GM12875 (cell line): ENCODE data around the gene HS3ST3A1.

Experiments used
- H3K4me3 ChIP-seq: one replicate; pipeline ENCODE4 v1.5.1; 2011; ENCODE audit warnings: low read depth, low read length, control low read depth
- CTCF ChIP-seq: IDR thresholded peaks from 2 replicates; pipeline ENCODE4 v1.5.1; 2011; ENCODE audit warnings: low read depth, mild to moderate bottlenecking, control low read depth, inconsistent platforms, low read length, moderate library complexity, borderline replicate concordance; ENCODE audit not compliant: insufficient read depth

The HS3ST3A1 gene

GRCh38 chr17:13525876-13526275, 75.9 kb downstream of the HS3ST3A1 start:
- TF ChIP-seq CTCF: no peak
- no peak overlapping the region for H3K4me3 ChIP-seq

GRCh38 chr17:13523164-13523563, 78.6 kb downstream of the HS3ST3A1 start:
- no peak for TF ChIP-seq CTCF

DNA sequence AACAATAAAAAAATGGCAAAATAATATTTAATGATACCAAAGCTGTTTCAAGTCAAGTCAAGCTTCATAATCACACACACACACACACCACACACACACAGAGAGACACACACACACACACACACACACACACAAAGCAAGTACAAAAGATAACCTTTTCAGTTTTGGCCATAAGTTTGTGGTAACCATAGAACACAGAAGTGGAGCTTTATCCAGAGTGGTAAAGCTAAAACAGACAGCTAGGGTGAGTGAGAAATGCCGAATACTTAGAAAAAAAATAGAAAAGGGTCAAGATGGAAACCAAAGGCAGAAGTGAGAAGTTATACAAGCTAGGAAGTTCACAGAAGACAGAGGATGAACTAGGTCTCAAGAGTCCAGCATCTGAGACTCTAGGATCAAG, 79.0 kb downstream of the HS3ST3A1 start:
- no peak overlapping the region for H3K4me3 ChIP-seq

More at GRCh38 chr17:13523164-13523563, 78.6 kb downstream of the HS3ST3A1 start:
- H3K4me3 ChIP-seq: no peak overlapping the region

GRCh38 chr17:13521784-13522183, 79.9 kb downstream of the HS3ST3A1 start:
- no peak for TF ChIP-seq CTCF
- H3K4me3 ChIP-seq: no peak overlapping the region

More for the DNA sequence above, 79.0 kb downstream of the HS3ST3A1 start:
- TF ChIP-seq CTCF: no peak

DNA sequence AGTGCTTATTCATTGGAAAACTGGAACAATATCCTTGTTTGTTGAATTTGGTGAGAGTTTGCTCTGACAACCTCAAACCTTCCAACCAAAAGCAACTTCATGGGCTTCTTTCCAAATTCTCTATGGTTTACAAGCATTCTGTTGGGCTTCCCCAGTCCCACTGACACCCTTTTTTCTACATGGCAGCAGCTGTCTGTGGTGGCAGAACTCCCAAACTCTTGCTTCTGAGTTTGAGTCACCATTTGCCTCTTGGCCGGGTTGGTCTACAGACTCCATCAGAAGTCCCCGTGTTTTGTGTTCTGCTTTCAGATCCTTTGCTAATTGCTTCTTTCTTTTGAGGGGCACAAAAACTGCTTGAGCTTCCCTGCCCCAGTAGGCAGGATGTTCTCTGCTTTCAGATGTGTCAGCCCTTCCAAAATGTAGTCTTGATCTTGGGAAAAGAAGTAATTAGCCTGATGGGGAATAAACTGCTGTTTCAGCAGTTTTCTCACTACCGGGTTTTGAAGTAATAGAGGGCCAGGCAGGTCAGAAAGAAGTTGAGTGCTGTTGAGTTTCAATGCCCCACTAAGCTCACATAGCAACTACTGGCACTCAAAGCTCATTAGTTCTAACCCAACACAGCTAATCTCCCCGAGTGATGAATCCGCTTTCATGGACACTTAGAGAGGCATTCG, 80.7 kb downstream of the HS3ST3A1 start:
- H3K4me3 ChIP-seq: no peak overlapping the region
- TF ChIP-seq CTCF: no peak

- H3K4me3 ChIP-seq: no peak overlapping the region
- no peak for TF ChIP-seq CTCF
Observed at GRCh38 chr17:13518261-13519000, 83.3 kb downstream of the HS3ST3A1 start.

- H3K4me3 ChIP-seq: no peak overlapping the region
- TF ChIP-seq CTCF: no peak
Observed at GRCh38 chr17:13513039-13513405, 88.7 kb downstream of the HS3ST3A1 start.
